Glomerular endothelial cell (primary cell): Measurements from ENCODE around the gene DAPK1. TPM values are rescaled to one million over a fixed set of nuclear protein-coding genes. Genes with fewer than 3 reads are reported as not detected.

Experiments used
- DNase-seq: peaks from one replicate; pipeline ENCODE4 v3.0.0-alpha.2; 2011; ENCODE audit warnings: low read depth, low spot score; ENCODE audit errors: extremely low read depth
- total RNA-seq: library from RNA; depleted of rRNA; stranded (reverse); fragments of >200 nt; gene quantifications from 2 replicates; pipeline ENCODE4 v1.2.3, GENCODE V29; 2015

The DAPK1 gene
- total RNA-seq = 63.0 and 63.8 TPM in 2 replicates

- no peak for DNase-seq
These were observed at the start of gene DAPK1 for GRCh38 chr9:87497604-87498045. DAPK1 (plus strand) TSS chr9:87497867; CDS start chr9:87499078, 1,211 bp downstream.

- no peak for DNase-seq
These were observed 46.5 kb upstream of the DAPK1 start for GRCh38 chr9:87451149-87451548.

- DNase-seq = no peak
These were observed 42.3 kb upstream of the DAPK1 start for GRCh38 chr9:87455407-87455806.

- DNase-seq = no peak
These were observed 36.4 kb upstream of the DAPK1 start for GRCh38 chr9:87461256-87461655.

GRCh38 chr9:87464110-87464991 lies 33.3 kb upstream of the DAPK1 start:
- DNase-seq = peak; percentile 10

GRCh38 chr9:87464992-87465378 lies 32.7 kb upstream of the DAPK1 start:
- DNase-seq = no peak

- DNase-seq = no peak
These were observed 31.9 kb upstream of the DAPK1 start for GRCh38 chr9:87465816-87466215.

- DNase-seq = no peak
These were observed 30.5 kb upstream of the DAPK1 start for GRCh38 chr9:87467187-87467586.

GRCh38 chr9:87469793-87470465 lies 27.7 kb upstream of the DAPK1 start:
- DNase-seq = no peak

- no peak for DNase-seq
These were observed 25.9 kb upstream of the DAPK1 start for GRCh38 chr9:87471746-87472145.

GRCh38 chr9:87475463-87475862 lies 22.2 kb upstream of the DAPK1 start:
- DNase-seq = no peak

GRCh38 chr9:87478226-87478992 lies 19.3 kb upstream of the DAPK1 start:
- DNase-seq = no peak

- DNase-seq = no peak
These were observed 17.9 kb upstream of the DAPK1 start for GRCh38 chr9:87479801-87480201.

GRCh38 chr9:87481890-87482855 lies 15.5 kb upstream of the DAPK1 start:
- no peak for DNase-seq

- DNase-seq = no peak
These were observed 7.4 kb upstream of the DAPK1 start for GRCh38 chr9:87490225-87490624.

GRCh38 chr9:87490907-87491306 lies 6.8 kb upstream of the DAPK1 start:
- DNase-seq = no peak

- no peak for DNase-seq
These were observed 6.1 kb upstream of the DAPK1 start for GRCh38 chr9:87491523-87491922.

GRCh38 chr9:87492642-87493041 lies 5.0 kb upstream of the DAPK1 start:
- no peak for DNase-seq

- no peak for DNase-seq
These were observed 2.6 kb upstream of the DAPK1 start for GRCh38 chr9:87494970-87495471.

- no peak for DNase-seq
These were observed 525 bp upstream of the DAPK1 start for GRCh38 chr9:87497080-87497603.
